A172 (cell line): ENCODE results near the gene CD9. TPM values are rescaled to one million over a fixed set of nuclear protein-coding genes. Genes with fewer than 3 reads are reported as not detected.
A peak's percentile ranks its signal among the peaks of the same experiment; 100 is the strongest.
"Not testable (repeated sequence)": the region's sequence is repeated elsewhere in the genome, so short reads cannot be mapped to it uniquely, and the experiment has no call there.

Experiments used
- DNase-seq: peaks from one replicate; pipeline ENCODE4 v3.0.0-alpha.2; 2015; ENCODE audit warnings: low spot score
- total RNA-seq: library from RNA; depleted of rRNA; stranded (reverse); fragments of >200 nt; shearing (Covaris generic); gene quantifications from 2 replicates; pipeline ENCODE4 v1.2.3, GENCODE V29; 2014

Gene CD9
- total RNA-seq, 1 experiment from 2014 or later = 128 TPM

GRCh38 chr12:6199531-6200255 lies 507 bp upstream of the CD9 start:
- no peak for DNase-seq

GRCh38 chr12:6201213-6201608 lies 1.0 kb downstream of the CD9 start:
- DNase-seq = no peak

- DNase-seq = no peak
Measured at GRCh38 chr12:6201826-6202225, 1.6 kb downstream of the CD9 start.

- no peak for DNase-seq
Measured at GRCh38 chr12:6202304-6202703, 2.1 kb downstream of the CD9 start.

- no peak for DNase-seq
Measured at GRCh38 chr12:6202846-6203245, 2.6 kb downstream of the CD9 start.

GRCh38 chr12:6203601-6204000 lies 3.4 kb downstream of the CD9 start:
- DNase-seq = no peak

- DNase-seq = no peak
Measured at GRCh38 chr12:6204533-6205143, 4.4 kb downstream of the CD9 start.

GRCh38 chr12:6205144-6205539 lies 4.9 kb downstream of the CD9 start:
- DNase-seq = no peak

- DNase-seq = no peak
Measured at GRCh38 chr12:6205761-6206160, 5.6 kb downstream of the CD9 start.

GRCh38 chr12:6206327-6206726 lies 6.1 kb downstream of the CD9 start:
- DNase-seq = no peak

GRCh38 chr12:6207259-6207925 lies 7.2 kb downstream of the CD9 start:
- no peak for DNase-seq

GRCh38 chr12:6208130-6208529 lies 7.9 kb downstream of the CD9 start:
- DNase-seq = no peak

- DNase-seq = not testable (repeated sequence)
Measured at GRCh38 chr12:6209428-6209827, 9.2 kb downstream of the CD9 start.

- DNase-seq = peak; percentile 48
Measured at GRCh38 chr12:6211421-6211869, 11.2 kb downstream of the CD9 start.

- no peak for DNase-seq
Measured at GRCh38 chr12:6212086-6212485, 11.9 kb downstream of the CD9 start.

- no peak for DNase-seq
Measured at GRCh38 chr12:6213969-6214368, 13.8 kb downstream of the CD9 start.

GRCh38 chr12:6214633-6215032 lies 14.4 kb downstream of the CD9 start:
- no peak for DNase-seq

GRCh38 chr12:6215120-6215807 lies 15.1 kb downstream of the CD9 start:
- no peak for DNase-seq

- DNase-seq = peak; percentile 96
Measured at GRCh38 chr12:6215932-6216494, 15.8 kb downstream of the CD9 start.

- no peak for DNase-seq
Measured at GRCh38 chr12:6216581-6216980, 16.4 kb downstream of the CD9 start.

- DNase-seq = no peak
Measured at GRCh38 chr12:6218347-6218925, 18.2 kb downstream of the CD9 start.

- no peak for DNase-seq
Measured at GRCh38 chr12:6219980-6220379, 19.8 kb downstream of the CD9 start.
